Ishikawa (cell line): ENCODE results near the gene ZNF550.

Experiments
- CEBPB ChIP-seq: IDR thresholded peaks from 2 replicates; pipeline ENCODE4 v1.6.1; 2012
- CREB1 ChIP-seq: IDR thresholded peaks from 2 replicates; pipeline ENCODE4 v1.6.1; 2012; ENCODE audit warnings: low read depth
- EGR1 ChIP-seq: IDR thresholded peaks from 2 replicates; pipeline ENCODE4 v1.6.1; 2012
- EP300 ChIP-seq: IDR thresholded peaks from 2 replicates; pipeline ENCODE4 v1.6.1; 2012; ENCODE audit warnings: borderline replicate concordance
- FOXM1 ChIP-seq: IDR thresholded peaks from 2 replicates; pipeline ENCODE4 v1.6.1; 2012; ENCODE audit warnings: low read depth, borderline replicate concordance
- MAX ChIP-seq: IDR thresholded peaks from 2 replicates; pipeline ENCODE4 v1.6.1; 2012
- NFIC ChIP-seq: IDR thresholded peaks from 2 replicates; pipeline ENCODE4 v1.6.1; 2012
- RAD21 ChIP-seq: IDR thresholded peaks from 2 replicates; pipeline ENCODE4 v1.6.1; 2012; ENCODE audit warnings: low read depth
- REST ChIP-seq: IDR thresholded peaks from 2 replicates; pipeline ENCODE4 v1.6.1; 2012; ENCODE audit warnings: low read depth, mild to moderate bottlenecking
- TAF1 ChIP-seq: IDR thresholded peaks from 2 replicates; pipeline ENCODE4 v1.6.1; 2012; ENCODE audit warnings: low read depth, mild to moderate bottlenecking
- TCF12 ChIP-seq: IDR thresholded peaks from 2 replicates; pipeline ENCODE4 v1.6.1; 2012; ENCODE audit warnings: low read depth
- TEAD4 ChIP-seq: IDR thresholded peaks from 2 replicates; pipeline ENCODE4 v1.6.1; 2012
- USF1 ChIP-seq: IDR thresholded peaks from 2 replicates; pipeline ENCODE4 v1.6.1; 2012
- YY1 ChIP-seq: IDR thresholded peaks from 2 replicates; pipeline ENCODE4 v1.6.1; 2012; ENCODE audit warnings: low read depth

- TF ChIP-seq NFIC, result no peak
- TF ChIP-seq CEBPB, result no peak
- TF ChIP-seq CREB1, result no peak
- no peak for TF ChIP-seq EGR1
- TF ChIP-seq MAX, result no peak
- TF ChIP-seq REST, result no peak
- TF ChIP-seq YY1, result no peak
- TF ChIP-seq EP300, result no peak
- TF ChIP-seq TAF1, result no peak
- TF ChIP-seq FOXM1, result no peak
- no peak for TF ChIP-seq RAD21
- no peak for TF ChIP-seq USF1
- no peak for TF ChIP-seq TCF12
- TF ChIP-seq TEAD4, result no peak
These were observed 13.2 kb downstream of the ZNF550 start for GRCh38 chr19:57546513-57546912.
